SK-N-DZ (cell line): ENCODE results near the gene LRRC26.

Experiments
- small RNA-seq, 2 experiments: library from RNA; depleted of rRNA; stranded (forward); fragments of <200 nt; gene quantifications; one replicate each; pipeline ENCODE3, GENCODE V24; 2014

The LRRC26 gene

Small RNAs within 50 kb of the gene (small RNA-seq; reads per million reads assigned to genes)
- gene MIR3621, result 0 reads per million in 2 experiments
